ENCODE results near the gene REP15. TPM values are rescaled to one million over a fixed set of nuclear protein-coding genes. Genes with fewer than 3 reads are reported as not detected.

The REP15 gene
- total RNA-seq, 1 experiment from 2014 or later: 1.6 TPM

DNA sequence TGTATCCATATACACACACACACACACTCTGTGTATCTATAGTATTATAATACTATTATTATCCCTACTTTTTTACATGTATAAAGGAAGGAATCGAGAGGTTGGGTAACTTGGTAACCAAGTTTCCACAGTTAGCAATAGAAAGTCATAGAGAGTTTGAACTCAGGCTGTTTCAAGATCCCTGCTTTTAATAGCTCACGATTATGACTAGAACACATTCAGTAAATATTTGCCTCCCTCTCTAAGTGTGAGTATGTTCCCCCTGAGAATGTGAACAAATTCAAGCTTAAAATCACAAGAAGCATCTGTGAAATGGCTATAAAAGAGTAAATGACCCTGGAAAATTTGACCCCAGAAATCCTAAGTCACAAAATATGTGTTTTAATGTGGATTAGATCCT lies 11.0 kb upstream of the REP15 start:
- Histone ChIP-seq H3K36me3 (peaks cover 54% of the 10 kb centered on the region), H3K4me3 (no peak overlapping the region)

GRCh38 chr12:27686147-27686546 lies 10.1 kb upstream of the REP15 start:
- no peaks in the 10 kb centered on the region for H3K27me3 ChIP-seq
- H3K27ac ChIP-seq: no peak overlapping the region
- H3K4me1 ChIP-seq: no peaks in the 10 kb centered on the region
- DNase-seq: no peak
- peaks cover 49% of the 10 kb centered on the region for H3K36me3 ChIP-seq
- H3K4me3 ChIP-seq: no peak overlapping the region
- no peaks in the 10 kb centered on the region for H3K9me3 ChIP-seq (replicated peaks)

More for the DNA sequence above, 11.0 kb upstream of the REP15 start:
- H3K4me1 ChIP-seq: no peaks in the 10 kb centered on the region
- no peaks in the 10 kb centered on the region for H3K27me3 ChIP-seq
- no peak overlapping the region for H3K27ac ChIP-seq
- no peak for DNase-seq
- no peaks in the 10 kb centered on the region for H3K9me3 ChIP-seq (replicated peaks)

- Histone ChIP-seq H3K27ac (no peak overlapping the region), H3K36me3 (peaks cover 46% of the 10 kb centered on the region), H3K4me1 (no peaks in the 10 kb centered on the region), H3K4me3 (no peak overlapping the region), H3K27me3 (no peaks in the 10 kb centered on the region), H3K9me3 (replicated peaks) (no peaks in the 10 kb centered on the region)
- no peak for DNase-seq
Observed at GRCh38 chr12:27688671-27689070, 7.6 kb upstream of the REP15 start.

- Histone ChIP-seq H3K36me3 (peaks cover 49% of the 10 kb centered on the region), H3K9me3 (replicated peaks) (no peaks in the 10 kb centered on the region), H3K4me3 (no peak overlapping the region), H3K4me1 (no peaks in the 10 kb centered on the region), H3K27ac (no peak overlapping the region), H3K27me3 (no peaks in the 10 kb centered on the region)
- DNase-seq: no peak
Observed at GRCh38 chr12:27689558-27690180, 6.6 kb upstream of the REP15 start.

- H3K27ac ChIP-seq: no peak overlapping the region
- DNase-seq: no peak
- H3K27me3 ChIP-seq: no peaks in the 10 kb centered on the region
- no peaks in the 10 kb centered on the region for H3K4me1 ChIP-seq
- no peaks in the 10 kb centered on the region for H3K9me3 ChIP-seq (replicated peaks)
- no peak overlapping the region for H3K4me3 ChIP-seq
- peaks cover 28% of the 10 kb centered on the region for H3K36me3 ChIP-seq
Observed at GRCh38 chr12:27693403-27693802, 2.8 kb upstream of the REP15 start.

DNA sequence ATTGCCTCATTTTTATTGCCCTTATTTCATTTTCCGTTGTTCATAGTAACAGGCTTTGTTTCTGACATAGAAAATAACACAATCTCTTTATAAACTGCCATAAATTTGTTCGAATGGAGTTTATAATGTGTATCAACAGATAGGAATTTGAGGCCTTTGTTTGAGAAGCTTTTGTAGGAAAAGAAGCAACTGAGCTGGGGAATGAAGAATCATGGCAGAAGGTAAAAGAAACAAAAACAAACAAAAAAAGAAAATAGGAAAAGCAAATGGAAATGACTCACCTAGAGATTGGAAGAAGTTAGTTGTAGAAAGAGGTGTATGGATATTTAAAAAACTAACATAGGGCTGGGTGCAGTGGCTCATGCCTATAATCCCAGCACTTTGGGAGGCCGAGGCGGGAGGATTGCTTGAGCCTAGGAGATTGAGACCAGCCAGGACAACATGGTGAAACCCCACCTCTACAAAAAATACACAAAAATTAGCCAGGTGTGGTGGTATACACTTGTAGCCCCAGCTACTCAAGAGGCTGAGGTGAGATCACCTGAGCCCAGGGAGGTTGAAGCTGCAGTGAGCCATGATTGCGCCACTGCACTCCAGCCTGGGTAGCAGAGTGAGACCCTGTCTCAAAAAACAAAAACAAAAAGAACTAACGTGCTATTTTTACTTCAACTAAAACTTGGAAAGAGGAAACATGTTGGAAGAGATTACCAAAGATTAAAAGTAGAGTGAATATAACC lies 523 bp upstream of the REP15 start:
- Histone ChIP-seq H3K27ac (no peak overlapping the region), H3K27me3 (no peaks in the 10 kb centered on the region), H3K4me1 (no peaks in the 10 kb centered on the region), H3K36me3 (peaks cover 25% of the 10 kb centered on the region), H3K4me3 (no peak overlapping the region), H3K9me3 (replicated peaks) (no peaks in the 10 kb centered on the region)
- no peak for DNase-seq

DNA sequence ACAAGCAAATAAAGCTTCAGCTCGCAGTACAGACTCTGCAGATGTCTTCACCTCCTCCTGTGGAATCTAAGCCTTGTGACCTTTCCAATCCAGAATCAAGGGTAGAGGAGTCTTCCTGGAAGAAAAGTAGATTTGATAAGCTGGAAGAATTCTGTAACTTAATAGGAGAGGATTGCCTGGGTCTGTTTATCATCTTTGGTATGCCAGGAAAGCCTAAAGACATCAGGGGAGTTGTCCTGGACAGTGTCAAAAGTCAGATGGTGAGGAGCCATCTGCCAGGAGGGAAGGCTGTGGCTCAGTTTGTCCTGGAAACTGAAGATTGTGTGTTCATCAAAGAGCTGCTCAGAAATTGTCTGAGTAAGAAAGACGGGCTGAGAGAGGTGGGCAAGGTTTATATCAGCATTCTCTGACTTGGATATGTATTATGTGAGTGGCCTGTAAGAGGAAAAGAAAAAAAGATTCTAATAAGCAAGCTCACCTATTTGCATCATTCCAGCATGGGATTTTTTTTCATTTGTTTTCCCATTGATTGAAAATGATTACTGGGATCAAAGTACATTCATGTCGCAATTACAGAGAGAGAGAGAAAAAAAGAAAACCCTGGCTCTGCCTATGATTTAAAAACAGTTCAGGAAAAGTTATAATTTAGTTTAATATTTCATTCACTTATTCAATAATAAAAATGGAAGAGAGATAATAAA lies 767 bp downstream of the REP15 start:
- Histone ChIP-seq H3K27me3 (no peaks in the 10 kb centered on the region), H3K36me3 (peaks cover 19% of the 10 kb centered on the region)

DNA sequence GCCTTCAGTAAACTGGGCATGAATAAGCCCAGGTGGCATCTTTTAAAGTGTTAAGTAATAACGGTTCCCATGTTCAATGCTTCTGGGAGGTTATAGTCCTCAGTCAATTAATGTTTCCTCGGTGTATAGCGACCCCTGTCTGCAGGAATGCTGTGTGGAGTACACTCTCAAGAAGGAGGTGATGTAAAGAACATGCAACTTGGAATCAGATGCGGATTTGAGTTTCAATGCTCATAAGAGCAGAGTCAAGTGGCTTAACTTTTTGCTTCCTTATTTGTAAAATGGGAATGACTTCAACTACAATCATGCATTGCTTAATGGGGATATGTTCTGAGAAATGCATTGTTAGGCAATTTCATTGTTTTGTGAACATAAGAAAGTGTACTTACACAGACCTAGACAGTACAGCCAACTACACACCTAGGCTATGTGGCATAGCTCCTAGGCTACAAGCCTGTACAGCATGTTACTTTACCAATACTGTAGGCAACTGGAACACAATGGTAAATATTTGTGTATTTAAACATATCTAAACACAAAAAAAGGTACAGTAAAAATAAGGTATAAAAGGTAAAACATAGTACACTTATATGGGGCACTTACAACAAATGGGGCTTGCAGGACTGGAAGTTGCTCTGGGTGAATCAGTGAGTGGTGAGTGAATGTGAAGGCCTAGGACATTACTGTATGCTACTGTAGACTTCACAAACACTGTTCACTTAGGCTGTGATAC lies 7.6 kb downstream of the REP15 start:
- H3K4me1 ChIP-seq: no peaks in the 10 kb centered on the region
- no peak overlapping the region for H3K27ac ChIP-seq
- H3K27me3 ChIP-seq: no peaks in the 10 kb centered on the region
- no peak overlapping the region for H3K4me3 ChIP-seq
- DNase-seq: peak; percentile 75 to 88
- no peaks in the 10 kb centered on the region for H3K9me3 ChIP-seq (replicated peaks)
- H3K36me3 ChIP-seq: no peaks in the 10 kb centered on the region

More for the DNA sequence above, 767 bp downstream of the REP15 start:
- Histone ChIP-seq H3K4me3 (no peak overlapping the region), H3K4me1 (no peaks in the 10 kb centered on the region), H3K9me3 (replicated peaks) (no peaks in the 10 kb centered on the region), H3K27ac (no peak overlapping the region)
- no peak for DNase-seq

GRCh38 chr12:27705263-27705662 lies 9.0 kb downstream of the REP15 start:
- DNase-seq: no peak
- Histone ChIP-seq H3K4me3 (no peak overlapping the region), H3K27ac (no peak overlapping the region), H3K36me3 (no peaks in the 10 kb centered on the region), H3K4me1 (no peaks in the 10 kb centered on the region), H3K27me3 (no peaks in the 10 kb centered on the region), H3K9me3 (replicated peaks) (no peaks in the 10 kb centered on the region)

DNA sequence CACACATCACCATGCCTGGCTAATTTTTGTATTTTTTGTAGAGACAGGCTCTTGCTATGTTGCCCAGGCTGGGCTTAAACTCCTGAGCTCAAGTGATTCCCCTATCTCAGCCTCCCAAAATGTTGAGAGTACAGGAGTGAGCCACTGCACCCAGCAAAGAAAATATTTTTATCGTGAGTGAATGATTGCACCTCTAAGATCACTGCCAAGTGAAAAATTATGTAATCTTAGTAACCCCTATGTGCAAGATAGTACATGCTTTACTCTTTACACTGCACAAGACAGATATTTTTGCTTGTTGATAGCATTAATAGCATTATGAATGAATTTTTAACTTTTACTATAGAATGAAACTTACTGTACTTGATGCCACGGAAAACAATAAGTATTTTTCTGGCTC lies 11.0 kb downstream of the REP15 start:
- Histone ChIP-seq H3K36me3 (no peaks in the 10 kb centered on the region), H3K4me1 (no peaks in the 10 kb centered on the region), H3K9me3 (replicated peaks) (no peaks in the 10 kb centered on the region)

DNA sequence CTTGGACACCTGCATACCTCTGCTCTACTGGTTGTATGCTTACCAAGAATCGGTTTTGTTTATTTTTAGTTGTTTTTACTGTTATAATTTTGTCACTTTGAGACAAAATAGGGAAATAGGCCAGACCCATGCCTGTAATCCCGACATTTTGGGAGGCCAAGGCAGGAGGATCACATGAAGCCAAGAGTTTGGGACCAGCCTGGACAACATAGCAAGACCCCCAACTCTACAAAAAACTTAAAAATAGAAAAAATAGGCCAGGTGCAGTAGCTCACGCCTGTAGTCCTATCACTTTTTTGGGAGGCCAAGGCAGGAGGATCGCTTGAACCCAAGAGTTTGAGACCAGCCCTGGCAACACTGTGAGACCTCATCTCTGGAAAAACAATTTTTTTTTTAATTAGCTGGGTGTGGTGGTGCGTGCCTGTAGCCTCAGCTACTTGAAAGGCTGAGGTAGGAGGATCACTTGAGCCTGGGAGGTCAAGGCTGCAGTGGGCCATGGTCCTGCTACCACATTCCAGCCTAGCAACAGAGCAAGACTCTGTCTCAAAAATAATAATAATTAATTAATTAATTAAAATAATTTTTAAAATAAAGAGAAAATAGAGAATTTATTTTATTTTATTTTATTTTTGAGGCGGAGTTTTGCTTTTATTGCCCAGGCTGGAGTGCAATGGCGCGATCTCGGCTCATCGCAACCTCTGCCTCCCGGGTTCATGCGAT lies 13.1 kb downstream of the REP15 start:
- DNase-seq: no peak
- Histone ChIP-seq H3K27ac (no peak overlapping the region; the same call in 1 of the 2 replicates), H3K4me3 (peak overlapping the region; percentile 87), H3K36me3 (no peaks in the 10 kb centered on the region; the same call in 1 of the 2 replicates), H3K4me1 (no peaks in the 10 kb centered on the region), H3K9me3 (replicated peaks) (no peaks in the 10 kb centered on the region), H3K27me3 (no peaks in the 10 kb centered on the region)

More for the DNA sequence above, 11.0 kb downstream of the REP15 start:
- H3K27ac ChIP-seq: no peak overlapping the region
- no peak for DNase-seq
- no peaks in the 10 kb centered on the region for H3K27me3 ChIP-seq
- no peak overlapping the region for H3K4me3 ChIP-seq

DNA sequence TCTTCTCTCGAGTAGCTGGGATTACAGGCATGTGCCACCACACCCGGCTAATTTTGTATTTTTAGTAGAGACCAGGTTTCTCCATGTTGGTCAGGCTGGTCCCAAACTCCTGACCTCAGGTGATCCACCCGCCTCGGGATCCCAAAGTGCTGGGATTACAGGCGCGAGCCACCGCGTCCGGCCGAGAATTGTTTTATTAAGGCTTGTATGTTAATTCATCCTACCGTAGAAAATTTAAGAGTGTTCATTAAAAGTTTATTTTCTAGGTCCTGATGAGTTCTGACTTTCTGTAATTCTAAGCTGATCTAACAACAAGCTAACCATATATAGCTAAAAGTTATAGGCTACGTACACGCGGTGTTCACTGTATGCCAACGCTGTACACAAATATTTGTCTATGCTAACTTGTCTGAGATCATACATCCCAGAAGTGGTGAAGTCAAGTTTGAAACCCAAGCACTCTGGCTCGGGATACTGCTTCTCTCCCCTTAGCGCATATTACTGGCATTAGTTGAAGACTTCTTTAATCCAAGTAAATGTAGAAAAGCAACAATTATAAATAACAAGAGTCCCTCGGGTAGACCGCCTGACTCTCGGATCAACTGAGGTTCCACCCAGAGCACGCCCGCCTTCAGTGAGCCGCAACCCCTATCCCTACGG lies 13.8 kb downstream of the REP15 start:
- Histone ChIP-seq H3K36me3 (peaks cover 4% of the 10 kb centered on the region), H3K27me3 (no peaks in the 10 kb centered on the region), H3K9me3 (replicated peaks) (no peaks in the 10 kb centered on the region), H3K27ac (peak overlapping the region; percentile 72), H3K4me1 (no peaks in the 10 kb centered on the region), H3K4me3 (peak overlapping the region; percentile 87)
- no peak for DNase-seq

- Histone ChIP-seq H3K27ac (peak within 1 kb of the TSS; percentile 72), H3K9me3 (replicated peaks) (no peaks in the 10 kb centered on the region; the same call in 1 of the 2 replicates), H3K36me3 (peaks cover 11% of the 10 kb centered on the region), H3K27me3 (no peaks in the 10 kb centered on the region), H3K4me3 (peak within 1 kb of the TSS; percentile 87), H3K4me1 (no peaks in the 10 kb centered on the region)
- DNase-seq: peak; percentile 91 to 92
Observed at GRCh38 chr12:27710592-27711316, 14.5 kb downstream of the REP15 start, which contains the start of gene MRPS35. TSS of gene MRPS35 (plus strand) at chr12:27710832. CDS start at chr12:27710844, 12 bp downstream.
